GM12878 (cell line): Measurements from ENCODE around the gene TYW5. TPM values are rescaled to one million over a fixed set of nuclear protein-coding genes. Genes with fewer than 3 reads are reported as not detected.

Experiments
- ATAC-seq: fragments of 200-7000 bp; cut with Tn5 transposase; 3 replicates; pipeline ENCODE4 v1.9.1; 2020; ENCODE audit warnings: mild to moderate bottlenecking, moderate library complexity
- BruUV-seq: library from RNA; stranded (reverse); fragments of 400-500 nt; replicated peaks from 2 replicates; lab custom pipeline; 2021; lab: Mats Ljungman, UMichigan
- CTCF ChIA-PET: fragments of 300-600 bp; sonication (Branson Sonifier 250); formaldehyde crosslinking; extraction: SDS; loops from one replicate; lab custom pipeline; 2021; ENCODE audit warnings: inconsistent platforms; lab: Yijun Ruan, JAX
- POLR2A ChIA-PET: fragments of 350-600 bp; formaldehyde crosslinking; extraction: SDS; loops from one replicate; lab custom pipeline; 2021; ENCODE audit warnings: inconsistent platforms; lab: Charles Lee
- RAD21 ChIA-PET: fragments of 300-600 bp; sonication (Branson Sonifier 250); formaldehyde crosslinking; loops from one replicate; lab custom pipeline; 2023; ENCODE audit warnings: antibody characterized with exemption; ENCODE audit not compliant: unreplicated experiment; lab: Charles Lee
- SMC1A ChIA-PET: fragments of 300-600 bp; sonication (Branson Sonifier 250); formaldehyde crosslinking; loops from one replicate; lab custom pipeline; 2023; ENCODE audit not compliant: unreplicated experiment, uncharacterized antibody; lab: Charles Lee
- DNase-seq: peaks from one replicate; pipeline ENCODE4 v3.0.0-alpha.2; 2011; ENCODE audit warnings: low read depth, low spot score
- FAIRE-seq: peaks from 3 replicates; lab custom pipeline; 2011; peaks lifted over from hg19 to GRCh38; lab: Jason Lieb, UNC
- H2AFZ ChIP-seq: 2 replicates; pipeline ENCODE4 v1.6.0; 2011; ENCODE audit warnings: low read depth, low read length, control low read depth; ENCODE audit not compliant: control insufficient read depth
- H3K27ac ChIP-seq: 2 replicates; pipeline ENCODE4 v1.5.1; 2011; ENCODE audit warnings: control low read depth; ENCODE audit not compliant: control insufficient read depth, insufficient read depth
- H3K27me3 ChIP-seq, 2 experiments: replicated peaks in 1 of 2; 2 replicates each; pipeline versions ENCODE4 v1.6.0 to v1.6.1; 2011; ENCODE audit warnings: low read length in 1 of 2; ENCODE audit not compliant: control insufficient read depth in 2 of 2, insufficient read depth in 2 of 2
- H3K36me3 ChIP-seq, 2 experiments: 2 replicates each; pipeline ENCODE4 v1.5.1; 2011; ENCODE audit warnings: low read length in 1 of 2; ENCODE audit not compliant: control insufficient read depth in 2 of 2, insufficient read depth in 2 of 2
- H3K4me1 ChIP-seq: 2 replicates; pipeline ENCODE4 v1.6.1; 2011; ENCODE audit warnings: mild to moderate bottlenecking, low read length, moderate library complexity, mixed read lengths; ENCODE audit not compliant: control insufficient read depth, insufficient read depth
- H3K4me2 ChIP-seq: 2 replicates; pipeline ENCODE4 v1.6.0; 2011; ENCODE audit warnings: control low read depth; ENCODE audit not compliant: control insufficient read depth, insufficient read depth
- H3K4me3 ChIP-seq: fragments of 200-600 bp; sonication (generic); 2 replicates; pipeline ENCODE4 v1.5.1; 2016
- H3K79me2 ChIP-seq: 2 replicates; pipeline ENCODE4 v1.6.0; 2011; ENCODE audit warnings: low read length; ENCODE audit not compliant: control insufficient read depth, insufficient read depth
- H3K9ac ChIP-seq: 2 replicates; pipeline ENCODE4 v1.8.0; 2011; ENCODE audit warnings: low read length, control low read depth, mixed read lengths; ENCODE audit not compliant: control insufficient read depth, insufficient read depth
- H3K9me3 ChIP-seq: replicated peaks from 3 replicates; pipeline ENCODE4 v1.5.1; 2011; ENCODE audit warnings: mild to moderate bottlenecking, low read length; ENCODE audit not compliant: control insufficient read depth, insufficient read depth
- H4K20me1 ChIP-seq: 2 replicates; pipeline ENCODE4 v1.6.0; 2011; ENCODE audit not compliant: control insufficient read depth, insufficient read depth
- ATF7 ChIP-seq: fragments of 450-650 bp; IDR thresholded peaks from 2 replicates; pipeline ENCODE4 v1.6.1; 2016; ENCODE audit warnings: low read depth, mild to moderate bottlenecking
- BCL11A ChIP-seq: IDR thresholded peaks from 2 replicates; pipeline ENCODE4 v1.6.1; 2011; ENCODE audit warnings: low read depth, low read length
- CBFB ChIP-seq: IDR thresholded peaks from 2 replicates; pipeline ENCODE4 v1.6.1; 2016; ENCODE audit warnings: antibody characterized with exemption, low read depth
- CEBPB ChIP-seq, 2 experiments: fragments of 150-350 bp in 1 of 2; IDR thresholded peaks; 2 replicates each; pipeline ENCODE4 v1.6.1; 2012 to 2014; ENCODE audit warnings: low read depth in 2 of 2, low read length in 2 of 2, borderline replicate concordance in 1 of 2, inconsistent platforms in 1 of 2
- HDAC6 ChIP-seq: fragments of 200-600 bp; sonication (generic); IDR thresholded peaks from one replicate; pipeline ENCODE4 v1.8.0; 2017; ENCODE audit warnings: antibody characterized with exemption; ENCODE audit not compliant: unreplicated experiment
- MXI1 ChIP-seq: fragments of 150-350 bp; IDR thresholded peaks from 2 replicates; pipeline ENCODE4 v1.6.1; 2011; ENCODE audit warnings: low read depth, mild to moderate bottlenecking, inconsistent platforms, low read length, improper control_type of control experiment
- NFIC ChIP-seq: IDR thresholded peaks from 2 replicates; pipeline ENCODE4 v1.6.1; 2012; ENCODE audit warnings: low read depth, mild to moderate bottlenecking, inconsistent platforms, low read length, moderate library complexity
- NR2F1 ChIP-seq: fragments of 450-650 bp; conservative IDR thresholded peaks from 2 replicates; pipeline ENCODE4 v1.6.1; 2017; ENCODE audit warnings: mild to moderate bottlenecking
- POLR2AphosphoS2 ChIP-seq: IDR thresholded peaks from 2 replicates; pipeline ENCODE4 v1.6.1; 2011; ENCODE audit warnings: low read depth, mild to moderate bottlenecking, low read length, improper control_type of control experiment, moderate library complexity
- TBL1XR1 ChIP-seq: IDR thresholded peaks from 2 replicates; pipeline ENCODE4 v1.6.1; 2012; ENCODE audit warnings: low read depth, low read length, improper control_type of control experiment
- ZBED1 ChIP-seq: IDR thresholded peaks from 2 replicates; pipeline ENCODE4 v1.6.1; 2016; ENCODE audit warnings: borderline replicate concordance
- WGBS: methylation state at CpG from one replicate; pipeline ENCODE4 v1.1.6; 2016; ENCODE audit warnings: low lambda C conversion rate; ENCODE audit not compliant: insufficient replicate concordance, insufficient coverage; ENCODE audit errors: missing lambda C conversion rate; 5-methylcytosine and 5-hydroxymethylcytosine counted together
- in situ Hi-C: fragments of 300-500 bp; cut with MboI; formaldehyde crosslinking; loops from 9 replicates; pipeline ENCODE4 v1.14.3; 2018; ENCODE audit warnings: mixed read lengths
- intact Hi-C: fragments of 100-400 bp; cut with micrococcal nuclease; formaldehyde crosslinking; loops from one replicate; pipeline ENCODE4 v1.14.2; 2022; ENCODE audit not compliant: unreplicated experiment
- polyA plus RNA-seq, 11 experiments: library from polyadenylated mRNA; depleted of rRNA in 4 of 11; unstranded in 6 of 11; stranded (reverse) in 5 of 11; fragments of >200 nt; fragmentation: Nextera tagmentation in 4 of 11; fragmentation: Illumina TruSeq in 1 of 11; extraction: Ambion mirVana in 4 of 11; extraction: Trizol in 1 of 11; gene quantifications; 1 replicate in 1 of 11; 2 replicates in 10 of 11; pipeline versions ENCODE4 v1.2.1 to v1.2.3, GENCODE V29; 2011 to 2016; ENCODE audit warnings: inconsistent platforms in 2 of 11, missing spikeins in 2 of 11, low read depth in 1 of 11
- total RNA-seq, 4 experiments: library from RNA; depleted of rRNA in 3 of 4; stranded (reverse); fragments of >200 nt in 3 of 4; fragmentation: Illumina TruSeq in 1 of 4; extraction: Trizol in 1 of 4; gene quantifications; 2 replicates each; pipeline versions ENCODE4 v1.2.1 to v1.2.3, GENCODE V29; 2013 to 2021
- TF ChIP-seq, protein P1 (sequence below): fragments of 450-650 bp; IDR thresholded peaks from 2 replicates; pipeline ENCODE4 v1.6.1; 2017; ENCODE audit warnings: antibody characterized with exemption, mild to moderate bottlenecking, moderate library complexity
- TF ChIP-seq, protein P2 (sequence below): fragments of 450-650 bp; conservative IDR thresholded peaks from 2 replicates; pipeline ENCODE4 v1.6.1; 2017; ENCODE audit warnings: mild to moderate bottlenecking, moderate library complexity
- TF ChIP-seq, protein P3 (sequence below): IDR thresholded peaks from 2 replicates; pipeline ENCODE4 v1.6.1; 2012; ENCODE audit warnings: improper control_type of control experiment, low read depth, low read length; ENCODE audit not compliant: insufficient replicate concordance

Gene TYW5
- total and polyA plus RNA-seq, 10 of the 15 experiments (the other 5 are each of a cell fraction or from before 2014, with no cell fraction given), result 4.6 to 11.8 (median 7.4) TPM

DNA sequence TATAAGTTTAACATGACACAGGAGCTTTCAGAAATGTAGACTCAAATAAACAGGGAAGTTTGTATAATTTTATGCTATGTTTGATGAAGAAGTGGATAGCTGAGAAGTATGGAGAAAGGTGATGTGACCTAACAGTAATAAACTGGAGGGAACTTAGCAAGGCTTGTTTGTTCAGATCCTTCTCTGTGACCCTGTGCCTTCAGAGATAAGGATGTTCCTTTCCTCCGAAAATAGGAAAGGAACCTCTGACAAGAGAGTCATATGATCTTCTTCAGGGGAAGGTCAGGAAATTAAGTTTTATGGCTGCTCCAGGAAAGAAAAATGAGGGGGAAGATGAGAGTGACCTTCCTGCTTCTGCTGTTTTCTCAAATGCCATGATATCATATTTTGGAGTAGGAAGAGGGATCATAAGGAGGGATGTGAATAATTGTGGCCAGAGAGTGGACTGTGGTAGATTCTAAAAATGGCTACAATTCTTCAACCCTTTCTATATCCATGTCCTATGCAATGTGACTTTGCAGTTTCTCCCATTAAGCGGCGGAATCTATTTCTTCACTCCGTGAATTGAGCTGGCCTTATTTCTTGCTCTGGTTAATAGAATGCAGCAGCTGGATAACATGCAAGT, 52.7 kb downstream of the TYW5 start:
- Histone ChIP-seq H3K27me3 (no peaks in the 10 kb centered on the region), H3K9ac (no peak overlapping the region), H2AFZ (no peak overlapping the region), H3K36me3 (no peaks in the 10 kb centered on the region), H3K4me3 (no peak overlapping the region), H3K4me1 (no peaks in the 10 kb centered on the region), H3K4me2 (no peak overlapping the region), H3K27ac (no peak overlapping the region), H3K9me3 (no peaks in the 10 kb centered on the region), H3K79me2 (no peaks in the 10 kb centered on the region), H4K20me1 (no peaks in the 10 kb centered on the region)
- BruUV-seq, result no TSS peak
- SMC1A ChIA-PET, result interaction anchor here (1.2 kb wide), 1 partner anchor 37 kb away, joined by 4 read pairs; no protein-coding TSS in a partner anchor
- 76% methylated on average over 4 of the region's 4 CpGs for WGBS
- CTCF ChIA-PET, result interaction anchor here (0.6 kb wide), 1 partner anchor 407 kb away, joined by 3 read pairs; no protein-coding TSS in a partner anchor
- in situ Hi-C loops (no loop called here), intact Hi-C loops (no loop called here)
- no peak for DNase-seq
- FAIRE-seq, result no peak
- RAD21 ChIA-PET, result interaction anchor here (0.6 kb wide), 1 partner anchor 21 kb away, joined by 3 read pairs; no protein-coding TSS in a partner anchor
- POLR2A ChIA-PET, result interaction anchor here (0.9 kb wide), 1 partner anchor 10 kb away, joined by 6 read pairs; no protein-coding TSS in a partner anchor
- ATAC-seq, result no peak
- TF ChIP-seq ATF7 (no peak), ZBED1 (no peak), CBFB (no peak), BCL11A (no peak), MXI1 (no peak), NFIC (no peak), CEBPB (IDR thresholded peaks at IDR 0.05; ENCODE audit: borderline replicate concordance in 1 of 2, low read depth in 2 of 2, low read length in 2 of 2) (no peak), NR2F1 (no peak), POLR2AphosphoS2 (no peak), HDAC6 (no peak), TBL1XR1 (no peak)
- TF ChIP-seq, protein P1, sequence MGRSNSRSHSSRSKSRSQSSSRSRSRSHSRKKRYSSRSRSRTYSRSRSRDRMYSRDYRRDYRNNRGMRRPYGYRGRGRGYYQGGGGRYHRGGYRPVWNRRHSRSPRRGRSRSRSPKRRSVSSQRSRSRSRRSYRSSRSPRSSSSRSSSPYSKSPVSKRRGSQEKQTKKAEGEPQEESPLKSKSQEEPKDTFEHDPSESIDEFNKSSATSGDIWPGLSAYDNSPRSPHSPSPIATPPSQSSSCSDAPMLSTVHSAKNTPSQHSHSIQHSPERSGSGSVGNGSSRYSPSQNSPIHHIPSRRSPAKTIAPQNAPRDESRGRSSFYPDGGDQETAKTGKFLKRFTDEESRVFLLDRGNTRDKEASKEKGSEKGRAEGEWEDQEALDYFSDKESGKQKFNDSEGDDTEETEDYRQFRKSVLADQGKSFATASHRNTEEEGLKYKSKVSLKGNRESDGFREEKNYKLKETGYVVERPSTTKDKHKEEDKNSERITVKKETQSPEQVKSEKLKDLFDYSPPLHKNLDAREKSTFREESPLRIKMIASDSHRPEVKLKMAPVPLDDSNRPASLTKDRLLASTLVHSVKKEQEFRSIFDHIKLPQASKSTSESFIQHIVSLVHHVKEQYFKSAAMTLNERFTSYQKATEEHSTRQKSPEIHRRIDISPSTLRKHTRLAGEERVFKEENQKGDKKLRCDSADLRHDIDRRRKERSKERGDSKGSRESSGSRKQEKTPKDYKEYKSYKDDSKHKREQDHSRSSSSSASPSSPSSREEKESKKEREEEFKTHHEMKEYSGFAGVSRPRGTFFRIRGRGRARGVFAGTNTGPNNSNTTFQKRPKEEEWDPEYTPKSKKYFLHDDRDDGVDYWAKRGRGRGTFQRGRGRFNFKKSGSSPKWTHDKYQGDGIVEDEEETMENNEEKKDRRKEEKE, result no peak
- TF ChIP-seq, protein P2, sequence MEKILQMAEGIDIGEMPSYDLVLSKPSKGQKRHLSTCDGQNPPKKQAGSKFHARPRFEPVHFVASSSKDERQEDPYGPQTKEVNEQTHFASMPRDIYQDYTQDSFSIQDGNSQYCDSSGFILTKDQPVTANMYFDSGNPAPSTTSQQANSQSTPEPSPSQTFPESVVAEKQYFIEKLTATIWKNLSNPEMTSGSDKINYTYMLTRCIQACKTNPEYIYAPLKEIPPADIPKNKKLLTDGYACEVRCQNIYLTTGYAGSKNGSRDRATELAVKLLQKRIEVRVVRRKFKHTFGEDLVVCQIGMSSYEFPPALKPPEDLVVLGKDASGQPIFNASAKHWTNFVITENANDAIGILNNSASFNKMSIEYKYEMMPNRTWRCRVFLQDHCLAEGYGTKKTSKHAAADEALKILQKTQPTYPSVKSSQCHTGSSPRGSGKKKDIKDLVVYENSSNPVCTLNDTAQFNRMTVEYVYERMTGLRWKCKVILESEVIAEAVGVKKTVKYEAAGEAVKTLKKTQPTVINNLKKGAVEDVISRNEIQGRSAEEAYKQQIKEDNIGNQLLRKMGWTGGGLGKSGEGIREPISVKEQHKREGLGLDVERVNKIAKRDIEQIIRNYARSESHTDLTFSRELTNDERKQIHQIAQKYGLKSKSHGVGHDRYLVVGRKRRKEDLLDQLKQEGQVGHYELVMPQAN, result no peak
- TF ChIP-seq, protein P3, sequence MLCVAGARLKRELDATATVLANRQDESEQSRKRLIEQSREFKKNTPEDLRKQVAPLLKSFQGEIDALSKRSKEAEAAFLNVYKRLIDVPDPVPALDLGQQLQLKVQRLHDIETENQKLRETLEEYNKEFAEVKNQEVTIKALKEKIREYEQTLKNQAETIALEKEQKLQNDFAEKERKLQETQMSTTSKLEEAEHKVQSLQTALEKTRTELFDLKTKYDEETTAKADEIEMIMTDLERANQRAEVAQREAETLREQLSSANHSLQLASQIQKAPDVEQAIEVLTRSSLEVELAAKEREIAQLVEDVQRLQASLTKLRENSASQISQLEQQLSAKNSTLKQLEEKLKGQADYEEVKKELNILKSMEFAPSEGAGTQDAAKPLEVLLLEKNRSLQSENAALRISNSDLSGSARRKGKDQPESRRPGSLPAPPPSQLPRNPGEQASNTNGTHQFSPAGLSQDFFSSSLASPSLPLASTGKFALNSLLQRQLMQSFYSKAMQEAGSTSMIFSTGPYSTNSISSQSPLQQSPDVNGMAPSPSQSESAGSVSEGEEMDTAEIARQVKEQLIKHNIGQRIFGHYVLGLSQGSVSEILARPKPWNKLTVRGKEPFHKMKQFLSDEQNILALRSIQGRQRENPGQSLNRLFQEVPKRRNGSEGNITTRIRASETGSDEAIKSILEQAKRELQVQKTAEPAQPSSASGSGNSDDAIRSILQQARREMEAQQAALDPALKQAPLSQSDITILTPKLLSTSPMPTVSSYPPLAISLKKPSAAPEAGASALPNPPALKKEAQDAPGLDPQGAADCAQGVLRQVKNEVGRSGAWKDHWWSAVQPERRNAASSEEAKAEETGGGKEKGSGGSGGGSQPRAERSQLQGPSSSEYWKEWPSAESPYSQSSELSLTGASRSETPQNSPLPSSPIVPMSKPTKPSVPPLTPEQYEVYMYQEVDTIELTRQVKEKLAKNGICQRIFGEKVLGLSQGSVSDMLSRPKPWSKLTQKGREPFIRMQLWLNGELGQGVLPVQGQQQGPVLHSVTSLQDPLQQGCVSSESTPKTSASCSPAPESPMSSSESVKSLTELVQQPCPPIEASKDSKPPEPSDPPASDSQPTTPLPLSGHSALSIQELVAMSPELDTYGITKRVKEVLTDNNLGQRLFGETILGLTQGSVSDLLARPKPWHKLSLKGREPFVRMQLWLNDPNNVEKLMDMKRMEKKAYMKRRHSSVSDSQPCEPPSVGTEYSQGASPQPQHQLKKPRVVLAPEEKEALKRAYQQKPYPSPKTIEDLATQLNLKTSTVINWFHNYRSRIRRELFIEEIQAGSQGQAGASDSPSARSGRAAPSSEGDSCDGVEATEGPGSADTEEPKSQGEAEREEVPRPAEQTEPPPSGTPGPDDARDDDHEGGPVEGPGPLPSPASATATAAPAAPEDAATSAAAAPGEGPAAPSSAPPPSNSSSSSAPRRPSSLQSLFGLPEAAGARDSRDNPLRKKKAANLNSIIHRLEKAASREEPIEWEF, result no peak
